GM18498 (cell line): ENCODE measurements around the gene OR10H5.
"Not testable (repeated sequence)": the region's sequence is repeated elsewhere in the genome, so short reads cannot be mapped to it uniquely, and the experiment has no call there.

Experiments used
- ATAC-seq: cut with Tn5 transposase; IDR thresholded peaks from one replicate; pipeline ENCODE4 v1.9.1; 2021; ENCODE audit warnings: mild to moderate bottlenecking, moderate library complexity; ENCODE audit not compliant: unreplicated experiment

The OR10H5 gene

GRCh38 chr19:15843203-15843893 lies 55.9 kb downstream of the OR10H5 start:
- ATAC-seq: no peak

- ATAC-seq: not testable (repeated sequence)
Measured at GRCh38 chr19:15843894-15844222, 56.4 kb downstream of the OR10H5 start.

GRCh38 chr19:15846923-15847322 lies 59.5 kb downstream of the OR10H5 start:
- no peak for ATAC-seq

- ATAC-seq: no peak
Measured at GRCh38 chr19:15850385-15850784, 62.9 kb downstream of the OR10H5 start.
